Measurements from ENCODE around the gene TRIM73.
A peak's percentile ranks its signal among the peaks of the same experiment; 100 is the strongest.
"Not testable (repeated sequence)": the region's sequence is repeated elsewhere in the genome, so short reads cannot be mapped to it uniquely, and the experiment has no call there.

TRIM73 gene

GRCh38 chr7:75395329-75395728 is at the start of gene TRIM73:
Gene TRIM73 (plus strand): TSS chr7:75395629. CDS start chr7:75398934, 3,305 bp downstream.
- DNase-seq, result not testable (repeated sequence)

- DNase-seq, result peak; percentile 3
These were observed 36.5 kb upstream of the TRIM73 start for GRCh38 chr7:75358671-75359541.

- not testable (repeated sequence) for DNase-seq
These were observed 35.9 kb upstream of the TRIM73 start for GRCh38 chr7:75359542-75359848.

GRCh38 chr7:75364079-75364478 is 31.4 kb upstream of the TRIM73 start:
- DNase-seq, result not testable (repeated sequence)

GRCh38 chr7:75366643-75367042 is 28.8 kb upstream of the TRIM73 start:
- DNase-seq, result not testable (repeated sequence)

- not testable (repeated sequence) for DNase-seq
These were observed 28.1 kb upstream of the TRIM73 start for GRCh38 chr7:75367313-75367712.

- DNase-seq, result not testable (repeated sequence)
These were observed 21.3 kb upstream of the TRIM73 start for GRCh38 chr7:75374144-75374518.

GRCh38 chr7:75374519-75375317 is 20.7 kb upstream of the TRIM73 start:
- DNase-seq, result not testable (repeated sequence)

GRCh38 chr7:75393194-75393593 is 2.2 kb upstream of the TRIM73 start:
- not testable (repeated sequence) for DNase-seq

- not testable (repeated sequence) for DNase-seq
These were observed 2.4 kb downstream of the TRIM73 start for GRCh38 chr7:75397865-75398264.

GRCh38 chr7:75398771-75399700 is 3.6 kb downstream of the TRIM73 start:
- DNase-seq, result not testable (repeated sequence)

GRCh38 chr7:75400575-75400974 is 5.1 kb downstream of the TRIM73 start:
- DNase-seq, result not testable (repeated sequence)

GRCh38 chr7:75403455-75404443 is 8.3 kb downstream of the TRIM73 start:
- not testable (repeated sequence) for DNase-seq

GRCh38 chr7:75404663-75405062 is 9.2 kb downstream of the TRIM73 start:
- not testable (repeated sequence) for DNase-seq

GRCh38 chr7:75409880-75410822 is 14.7 kb downstream of the TRIM73 start:
- DNase-seq, result not testable (repeated sequence)

GRCh38 chr7:75410823-75411173 is 15.4 kb downstream of the TRIM73 start:
- not testable (repeated sequence) for DNase-seq

- DNase-seq, result not testable (repeated sequence)
These were observed 18.8 kb downstream of the TRIM73 start for GRCh38 chr7:75414204-75414603.

- not testable (repeated sequence) for DNase-seq
These were observed 19.4 kb downstream of the TRIM73 start for GRCh38 chr7:75414708-75415427.

- DNase-seq, result not testable (repeated sequence)
These were observed 20.0 kb downstream of the TRIM73 start for GRCh38 chr7:75415428-75415817.

All from stimulated activated CD4-positive, alpha-beta T cell treated with anti-CD3 and anti-CD28 coated beads, Interleukin-12 subunit alpha, Interleukin-12 subunit beta, amount 100 ng/mL, for 4 hours (primary cell).